K562 (cell line): Measurements from ENCODE around the gene CFAP69. TPM values are rescaled to one million over a fixed set of nuclear protein-coding genes. Genes with fewer than 3 reads are reported as not detected.

Experiments
- CAMTA2 ChIP-seq: fragments of 250-450 bp; sonication (Bioruptor Pico); conservative IDR thresholded peaks from 2 replicates; pipeline ENCODE4 v1.5.1; 2022
- EGR1 ChIP-seq: fragments of 450-650 bp; conservative IDR thresholded peaks from 2 replicates; pipeline ENCODE4 v1.6.1; 2017; ENCODE audit warnings: mild to moderate bottlenecking
- IFI16 ChIP-seq: fragments of 250-450 bp; sonication (Bioruptor Pico); IDR thresholded peaks from 2 replicates; pipeline ENCODE4 v2.1.2; 2022; ENCODE audit warnings: mild to moderate bottlenecking, inconsistent platforms
- NFRKB ChIP-seq: fragments of 450-650 bp; IDR thresholded peaks from 2 replicates; pipeline ENCODE4 v1.6.1; 2016; ENCODE audit warnings: low read depth
- SLC30A9 ChIP-seq: fragments of 250-450 bp; sonication (Bioruptor Pico); IDR thresholded peaks from 2 replicates; pipeline ENCODE4 v1.8.0; 2022; ENCODE audit warnings: mild to moderate bottlenecking, moderate library complexity
- TCF7 ChIP-seq: sonication (generic); IDR thresholded peaks from 2 replicates; pipeline ENCODE4 v1.6.1; 2016; ENCODE audit warnings: antibody characterized with exemption, borderline replicate concordance
- ZBTB40 ChIP-seq, 2 experiments: fragments of 450-650 bp in 1 of 2; sonication (generic) in 1 of 2; formaldehyde crosslinking in 1 of 2; IDR thresholded peaks; 2 replicates each; pipeline versions ENCODE4 v1.7.1 to v1.9.0; 2016 to 2022; ENCODE audit warnings: inconsistent platforms in 1 of 2, mild to moderate bottlenecking in 1 of 2, missing genetic modification reagents in 1 of 2
- ZNF280B ChIP-seq: fragments of 250-450 bp; sonication (Bioruptor Pico); IDR thresholded peaks from 2 replicates; pipeline ENCODE4 v1.5.1; 2021; ENCODE audit warnings: mild to moderate bottlenecking
- ZNF311 ChIP-seq: fragments of 250-450 bp; sonication (Bioruptor Pico); IDR thresholded peaks from 2 replicates; pipeline ENCODE4 v1.4.0; 2020; ENCODE audit warnings: mild to moderate bottlenecking, moderate library complexity
- ZSCAN32 ChIP-seq: fragments of 450-650 bp; formaldehyde crosslinking; IDR thresholded peaks from 2 replicates; pipeline ENCODE4 v1.4.0; 2020; ENCODE audit warnings: mild to moderate bottlenecking, moderate library complexity
- polyA plus RNA-seq, 8 experiments: library from polyadenylated mRNA; depleted of rRNA in 4 of 8; stranded (reverse) in 5 of 8; unstranded in 3 of 8; fragments of >200 nt; fragmentation: Nextera tagmentation in 2 of 8; fragmentation: Illumina TruSeq in 1 of 8; extraction: Ambion mirVana in 2 of 8; extraction: Trizol in 1 of 8; gene quantifications; 2 replicates each; pipeline versions ENCODE4 v1.2.1 to v1.2.3, GENCODE V29; 2011 to 2014; ENCODE audit warnings: inconsistent platforms in 1 of 8, missing spikeins in 1 of 8
- total RNA-seq, 7 experiments: library from RNA; depleted of rRNA in 6 of 7; stranded (reverse); fragments of >200 nt in 6 of 7; fragmentation: Illumina TruSeq in 2 of 7; extraction: Trizol in 2 of 7; gene quantifications; 2 replicates each; pipeline versions ENCODE4 v1.2.1 to v1.2.3, GENCODE V29; 2011 to 2021; ENCODE audit warnings: low replicate concordance in 1 of 7

The CFAP69 gene
- total and polyA plus RNA-seq, 9 of the 15 experiments (the other 6 are each of a cell fraction or from before 2014, with no cell fraction given), result 0.24 to 5.1 (median 1.7) TPM

GRCh38 chr7:90256778-90257177 is 11.8 kb downstream of the CFAP69 start (continued):
- TF ChIP-seq ZNF280B (CRISPR knock-in tag), result no peak
- no peak for TF ChIP-seq TCF7
- TF ChIP-seq NFRKB, result no peak
- no peak for TF ChIP-seq IFI16 (CRISPR knock-in tag)
- no peak for TF ChIP-seq ZBTB40 (IDR thresholded peaks at IDR 0.05)
- no peak for TF ChIP-seq ZBTB40 (CRISPR knock-in tag; IDR thresholded peaks at IDR 0.05)
- no peak for TF ChIP-seq EGR1
- no peak for TF ChIP-seq SLC30A9
- TF ChIP-seq ZNF311 (CRISPR knock-in tag), result no peak
- no peak for TF ChIP-seq ZSCAN32 (CRISPR knock-in tag)
- TF ChIP-seq CAMTA2 (CRISPR knock-in tag), result no peak
